Omental fat pad (tissue), 4 donors: ENCODE results near the gene NDST4. TPM values are rescaled to one million over a fixed set of nuclear protein-coding genes. Genes with fewer than 3 reads are reported as not detected.

ENCODE experiments used
- ATAC-seq: fragments of 150-250 bp; one replicate; pipeline ENCODE4 v1.9.1; 2016; ENCODE audit warnings: mild to moderate bottlenecking, moderate library complexity; ENCODE audit not compliant: low FRiP score
- DNase-seq: peaks from one replicate; pipeline ENCODE4 v3.0.0-alpha.2; 2019; ENCODE audit warnings: low spot score
- total RNA-seq, 4 donors: library from RNA; depleted of rRNA; stranded (reverse); fragments of >200 nt; gene quantifications; one replicate each; pipeline ENCODE4 v1.1.0, GENCODE V29; 2016
- TF ChIP-seq, protein P1 (sequence below), 3 donors: fragments of 450-650 bp; IDR thresholded peaks; one replicate each; pipeline ENCODE4 v1.5.1; 2016 to 2017; ENCODE audit warnings: antibody characterized with exemption in 3 of 3, mild to moderate bottlenecking in 3 of 3, moderate library complexity in 2 of 3

The NDST4 gene
- total RNA-seq, 4 donors from 2014 or later, result not detected

DNA sequence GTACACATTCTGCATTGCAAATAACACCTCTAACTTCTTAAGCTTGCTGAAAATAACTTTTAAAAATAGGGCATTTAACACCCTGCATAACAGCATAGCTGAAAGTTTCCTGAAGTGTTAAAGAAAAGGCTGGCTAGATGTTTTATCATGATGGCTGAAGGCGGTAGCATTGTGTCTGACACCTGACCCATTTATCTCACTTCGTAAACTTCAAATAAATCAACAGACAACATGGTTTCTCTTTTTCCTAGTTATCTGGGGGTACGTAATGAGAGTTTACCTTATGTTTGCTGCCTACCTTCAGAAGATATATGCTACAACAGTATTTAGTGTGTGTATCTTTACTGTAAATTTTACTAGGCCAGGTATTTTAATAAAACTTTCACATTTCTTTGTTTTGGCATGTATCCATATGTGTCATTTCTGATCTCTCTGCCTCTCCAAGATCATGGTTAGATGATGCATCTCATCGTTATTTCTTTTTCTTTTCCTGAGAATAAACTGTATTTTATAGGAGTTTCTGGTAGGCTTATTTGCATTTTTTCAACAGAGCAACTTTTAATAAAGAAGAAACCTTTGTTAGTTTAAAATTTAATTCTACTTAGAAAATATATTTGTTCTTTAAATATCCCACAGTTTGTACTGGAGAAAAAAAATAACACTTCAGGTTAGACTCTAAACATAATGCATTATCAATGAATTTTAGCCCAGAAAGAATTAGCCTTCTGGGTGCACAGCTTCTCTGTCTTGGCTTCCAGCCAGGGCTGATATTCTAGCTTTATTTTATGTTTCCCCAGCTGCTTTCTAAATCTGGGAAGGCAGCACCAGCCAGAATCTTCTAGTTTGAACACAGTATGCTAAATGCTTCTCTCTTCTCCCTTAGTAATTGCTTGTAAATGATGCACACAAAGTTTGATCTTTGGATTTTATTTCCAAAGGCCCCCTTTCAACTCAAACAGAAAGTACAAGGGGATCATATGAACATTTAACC is 2.9 kb downstream of the NDST4 start:
- TF ChIP-seq, protein P1, sequence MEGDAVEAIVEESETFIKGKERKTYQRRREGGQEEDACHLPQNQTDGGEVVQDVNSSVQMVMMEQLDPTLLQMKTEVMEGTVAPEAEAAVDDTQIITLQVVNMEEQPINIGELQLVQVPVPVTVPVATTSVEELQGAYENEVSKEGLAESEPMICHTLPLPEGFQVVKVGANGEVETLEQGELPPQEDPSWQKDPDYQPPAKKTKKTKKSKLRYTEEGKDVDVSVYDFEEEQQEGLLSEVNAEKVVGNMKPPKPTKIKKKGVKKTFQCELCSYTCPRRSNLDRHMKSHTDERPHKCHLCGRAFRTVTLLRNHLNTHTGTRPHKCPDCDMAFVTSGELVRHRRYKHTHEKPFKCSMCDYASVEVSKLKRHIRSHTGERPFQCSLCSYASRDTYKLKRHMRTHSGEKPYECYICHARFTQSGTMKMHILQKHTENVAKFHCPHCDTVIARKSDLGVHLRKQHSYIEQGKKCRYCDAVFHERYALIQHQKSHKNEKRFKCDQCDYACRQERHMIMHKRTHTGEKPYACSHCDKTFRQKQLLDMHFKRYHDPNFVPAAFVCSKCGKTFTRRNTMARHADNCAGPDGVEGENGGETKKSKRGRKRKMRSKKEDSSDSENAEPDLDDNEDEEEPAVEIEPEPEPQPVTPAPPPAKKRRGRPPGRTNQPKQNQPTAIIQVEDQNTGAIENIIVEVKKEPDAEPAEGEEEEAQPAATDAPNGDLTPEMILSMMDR (IDR thresholded peaks at IDR 0.05), result no peak
- DNase-seq (no peak), ATAC-seq (no peak)

DNA sequence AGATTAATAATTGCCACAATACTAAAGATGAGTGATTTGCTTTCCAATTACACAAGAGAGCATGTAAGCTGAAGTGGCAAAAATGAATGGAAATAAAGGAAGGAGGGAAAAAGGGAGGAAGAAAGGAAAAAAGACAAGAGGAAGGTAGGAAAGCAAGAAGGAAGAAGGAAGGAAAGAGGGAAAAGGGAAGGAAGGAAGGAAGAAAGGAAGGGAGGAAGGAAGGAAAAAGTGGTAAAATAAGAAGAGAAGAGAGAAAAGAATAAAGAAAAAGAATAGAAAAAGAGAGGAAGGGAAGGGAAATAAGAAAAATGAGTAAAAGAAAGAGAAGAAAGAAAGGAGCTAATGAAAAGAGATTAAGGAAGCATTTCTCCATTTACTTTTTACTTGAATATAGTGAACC is 4.6 kb downstream of the NDST4 start:
- TF ChIP-seq, protein P1 (IDR thresholded peaks at IDR 0.05), result no peak
- DNase-seq (no peak), ATAC-seq (no peak)

DNA sequence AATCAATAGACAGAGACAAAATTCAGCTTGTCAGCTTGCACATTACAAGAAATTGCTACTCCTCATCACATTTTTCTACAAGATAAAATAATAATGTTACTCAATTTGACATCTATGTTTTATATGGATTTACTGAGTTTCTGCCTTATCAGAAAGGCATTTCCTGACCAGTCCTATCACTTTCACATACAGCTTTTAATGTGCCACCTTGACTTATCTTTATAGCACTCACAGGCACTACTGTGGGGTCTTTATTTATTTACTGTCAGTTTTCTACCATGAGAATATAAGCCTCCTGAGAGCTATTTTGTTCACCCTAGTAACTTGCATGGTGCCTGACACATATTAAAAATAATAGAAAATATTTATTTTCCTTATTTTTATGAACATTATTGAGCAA is 6.0 kb downstream of the NDST4 start:
- DNase-seq, result no peak
- TF ChIP-seq, protein P1 (IDR thresholded peaks at IDR 0.05), result no peak
- no peak for ATAC-seq

DNA sequence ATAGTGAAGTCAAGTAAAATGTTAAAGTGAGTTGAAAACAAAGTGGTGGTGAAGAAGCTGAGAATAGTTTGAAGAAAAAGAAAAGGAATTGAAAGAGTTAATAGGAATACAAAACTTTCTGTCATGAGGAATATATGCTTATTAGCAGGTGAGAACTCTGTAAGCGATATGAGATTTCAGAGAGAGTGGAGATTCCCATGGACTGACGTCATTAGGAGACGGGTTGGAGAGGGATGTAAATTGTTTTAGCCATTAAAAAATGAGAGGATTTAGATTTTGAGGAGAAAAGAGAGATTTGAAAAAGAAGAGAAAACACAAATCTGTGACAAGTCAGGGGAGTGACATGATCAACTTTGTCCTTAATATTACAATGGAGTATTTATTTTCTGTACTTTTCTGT is 11.7 kb downstream of the NDST4 start:
- no peak for ATAC-seq
- TF ChIP-seq, protein P1 (IDR thresholded peaks at IDR 0.05), result no peak
- DNase-seq, result no peak

DNA sequence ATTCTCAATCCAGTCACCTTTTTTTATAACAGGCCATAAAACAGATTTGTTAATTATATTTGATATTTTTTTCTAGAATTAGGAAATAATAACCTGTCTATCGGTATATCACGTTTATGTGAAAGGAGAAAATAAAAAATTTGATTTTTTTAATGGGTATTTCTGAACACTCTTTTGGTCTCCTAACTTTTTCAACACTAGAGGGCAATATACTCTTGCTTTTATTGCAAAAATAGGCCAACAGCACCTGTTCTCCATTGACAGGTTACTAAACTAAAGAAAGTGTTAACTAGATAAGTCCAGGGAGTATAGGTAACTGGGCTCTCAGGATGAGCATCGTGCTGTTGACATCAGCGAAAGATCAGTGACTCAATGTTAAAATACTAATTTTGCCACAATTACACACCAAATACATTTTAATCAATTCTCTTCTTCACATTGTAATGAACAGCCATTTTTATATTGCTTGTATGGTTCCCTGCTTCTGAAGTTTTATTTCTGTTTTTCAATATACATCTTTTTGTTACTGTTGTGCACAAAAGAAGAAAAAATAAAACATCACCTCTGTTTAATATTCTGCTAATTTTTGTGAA is 22.8 kb downstream of the NDST4 start:
- no peak for DNase-seq
- ATAC-seq, result no peak
- TF ChIP-seq, protein P1 (IDR thresholded peaks at IDR 0.05), result no peak

DNA sequence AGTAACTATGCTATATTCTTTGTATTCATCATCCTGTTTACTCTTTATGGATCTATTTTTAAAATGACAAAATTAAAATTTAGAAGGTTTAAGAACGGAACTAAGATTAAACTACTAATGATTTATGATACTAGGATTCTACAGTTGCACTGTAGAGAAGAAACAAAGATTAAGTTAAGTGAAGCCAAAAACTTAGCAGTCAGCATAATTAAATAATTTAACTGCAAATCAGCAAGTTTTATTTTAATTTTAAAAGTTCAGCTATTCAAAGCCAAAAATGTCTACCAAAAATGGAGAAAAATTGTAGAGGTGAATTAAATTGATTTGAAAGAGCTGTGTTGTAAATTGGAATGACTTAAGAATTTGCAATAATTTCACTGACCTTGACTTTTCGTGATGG is 30.8 kb downstream of the NDST4 start:
- DNase-seq (no peak), ATAC-seq (no peak)
- TF ChIP-seq, protein P1 (IDR thresholded peaks at IDR 0.05), result no peak
